Subcutaneous adipose tissue (tissue), 4 donors: ENCODE data around the gene GJB6. TPM values are rescaled to one million over a fixed set of nuclear protein-coding genes. Genes with fewer than 3 reads are reported as not detected.

Source experiments
- CTCF ChIP-seq: fragments of 450-650 bp; IDR thresholded peaks from one replicate; pipeline ENCODE4 v1.5.1; 2016; ENCODE audit warnings: low read depth, mild to moderate bottlenecking, control low read depth, antibody characterized with exemption, moderate library complexity
- total RNA-seq, 4 donors: library from RNA; depleted of rRNA; stranded (reverse); fragments of >200 nt; gene quantifications; one replicate each; pipeline ENCODE4 v1.1.0, GENCODE V29; 2016

GJB6 gene
- total RNA-seq, 4 donors from 2014 or later = not detected

DNA sequence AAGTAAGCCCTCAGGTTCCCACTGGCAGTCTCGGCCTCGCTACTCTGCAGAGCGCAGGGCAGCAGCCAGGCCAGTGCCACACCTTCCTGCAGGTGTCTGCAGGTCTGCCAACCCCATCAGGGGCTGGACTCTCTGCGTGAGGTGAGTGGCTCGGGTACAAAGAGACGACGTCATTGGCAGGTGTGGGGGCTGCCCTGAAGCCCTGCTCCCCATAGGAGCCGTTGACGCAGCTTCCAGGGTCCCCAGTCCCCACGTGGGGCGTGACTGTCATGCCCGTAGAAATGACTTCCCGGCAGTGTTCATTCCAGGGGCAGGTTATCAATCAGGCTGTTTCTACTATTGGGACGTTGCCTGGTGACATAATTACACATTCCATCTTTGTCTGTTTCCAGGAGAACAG, 15.3 kb upstream of the GJB6 start:
- no peak for TF ChIP-seq CTCF

- no peak for TF ChIP-seq CTCF
Measured at GRCh38 chr13:20241593-20241992, 9.5 kb upstream of the GJB6 start.

- no peak for TF ChIP-seq CTCF
Measured at GRCh38 chr13:20239748-20240147, 7.6 kb upstream of the GJB6 start.

DNA sequence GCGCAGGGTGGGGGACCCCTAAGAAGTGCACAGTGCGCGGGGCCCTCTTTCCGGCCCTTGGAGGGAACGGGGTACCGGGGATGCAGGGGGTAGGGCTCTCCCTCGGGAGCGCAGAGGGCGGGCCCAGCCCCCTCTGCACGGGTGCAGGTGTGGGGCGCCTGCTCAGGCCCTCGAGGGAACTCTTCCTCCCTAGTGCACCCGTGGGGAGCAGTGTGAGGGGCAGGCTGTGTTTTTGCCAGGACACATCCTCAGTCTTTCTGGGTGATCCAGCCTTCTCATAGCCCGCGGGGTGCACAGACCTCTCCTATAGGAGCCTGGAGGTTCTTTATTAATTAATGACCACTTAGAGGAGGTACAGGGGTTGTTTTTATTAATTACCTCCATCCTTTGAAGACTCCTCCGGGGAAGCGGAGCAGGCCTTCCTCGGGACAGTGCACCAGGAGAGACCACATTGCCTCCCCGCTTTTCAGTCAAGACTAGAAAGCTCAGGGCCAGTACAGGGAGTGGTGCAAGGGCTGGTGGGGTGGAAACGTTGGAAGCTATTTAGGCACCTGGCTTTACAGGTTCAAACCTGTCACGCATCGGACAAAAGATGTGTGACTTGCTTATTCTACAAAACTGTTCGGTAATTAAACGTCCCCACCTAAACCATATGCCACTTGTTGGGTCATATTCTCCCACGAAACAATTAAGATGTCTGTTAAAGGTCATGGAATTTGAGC, 598 bp upstream of the GJB6 start:
- no peak for TF ChIP-seq CTCF

DNA sequence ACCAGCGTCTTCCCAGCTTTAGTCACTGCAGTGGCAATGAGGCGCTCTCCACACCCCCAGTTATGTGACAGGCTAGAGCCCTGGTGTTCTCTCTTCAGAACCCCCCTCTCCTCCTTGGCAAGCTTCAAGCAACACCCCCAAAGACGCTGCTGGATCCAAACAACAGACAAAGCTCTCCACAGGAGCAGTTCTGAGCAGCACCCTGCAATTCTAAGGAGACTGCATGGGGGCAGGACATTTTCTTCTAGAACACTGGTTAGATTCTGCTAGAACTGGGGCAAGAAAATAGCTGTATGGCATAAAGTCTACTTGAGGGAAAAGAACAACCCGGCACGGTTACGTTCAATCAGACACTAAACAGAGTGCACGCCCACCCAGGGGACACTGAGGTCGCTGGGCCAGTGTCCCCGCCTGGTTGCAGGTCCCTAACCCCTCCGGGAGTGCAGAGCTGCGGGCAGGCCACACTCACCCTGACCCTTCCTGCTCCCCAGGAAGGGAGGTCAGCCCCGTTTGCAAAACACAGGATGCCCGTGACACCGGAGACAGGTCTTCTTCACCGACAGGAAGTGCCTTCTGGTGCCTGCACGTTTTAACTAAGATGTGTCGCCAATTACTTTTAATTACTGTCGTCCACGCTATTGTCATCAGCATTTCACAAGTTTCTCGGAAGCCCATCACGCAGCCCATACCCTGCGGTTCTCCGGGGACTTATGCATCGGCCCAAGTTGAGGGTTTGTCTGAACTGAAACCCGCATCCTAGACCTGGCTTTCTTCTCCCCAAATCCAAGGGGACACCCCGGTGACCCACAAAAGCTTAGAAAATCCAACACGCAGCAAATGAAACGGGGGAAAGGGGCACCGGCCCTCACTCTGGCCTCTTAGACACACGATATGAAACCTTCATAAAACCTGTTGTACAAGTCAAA, 943 bp downstream of the GJB6 start:
- no peak for TF ChIP-seq CTCF

DNA sequence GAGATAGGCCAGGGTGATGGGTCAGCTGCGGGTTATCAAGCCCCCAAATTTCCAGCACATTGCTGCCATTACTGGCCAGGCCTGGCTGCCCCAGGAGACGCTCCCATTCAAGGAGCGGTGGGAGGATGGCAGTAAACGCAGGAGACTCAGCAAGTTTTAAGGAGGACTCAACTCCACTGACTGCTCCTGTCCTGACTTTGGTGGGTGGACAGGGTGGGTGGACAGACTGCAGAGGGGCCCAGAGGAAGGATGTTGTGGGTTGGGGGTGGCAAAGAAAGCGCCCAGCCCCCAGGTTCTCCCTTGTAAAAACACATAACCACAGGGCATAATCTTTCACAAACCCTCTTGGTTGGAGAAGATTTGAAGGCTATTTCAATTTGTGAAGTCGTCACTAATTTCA, 4.4 kb downstream of the GJB6 start:
- TF ChIP-seq CTCF = no peak

- TF ChIP-seq CTCF = no peak
Measured at GRCh38 chr13:20227288-20227687, 4.8 kb downstream of the GJB6 start.
